GM23248 (cell line): ENCODE data around the gene SRGAP2C. TPM values are rescaled to one million over a fixed set of nuclear protein-coding genes. Genes with fewer than 3 reads are reported as not detected.
"Not testable (repeated sequence)": the region's sequence is repeated elsewhere in the genome, so short reads cannot be mapped to it uniquely, and the experiment has no call there.

Experiments used
- DNase-seq: peaks from one replicate; pipeline ENCODE4 v3.0.0-alpha.2; 2015
- H2AFZ ChIP-seq: fragments of 200-600 bp; sonication (generic); 2 replicates; pipeline ENCODE4 v1.6.1; 2016; ENCODE audit warnings: antibody characterized with exemption
- H3F3A ChIP-seq: fragments of 200-600 bp; sonication (generic); 2 replicates; pipeline ENCODE4 v1.6.1; 2016; ENCODE audit warnings: mild to moderate bottlenecking, antibody characterized with exemption, mixed run types; ENCODE audit not compliant: insufficient read depth
- H3K27ac ChIP-seq: fragments of 200-600 bp; sonication (generic); 2 replicates; pipeline ENCODE4 v1.5.1; 2016; ENCODE audit warnings: mild to moderate bottlenecking
- H3K27me3 ChIP-seq: fragments of 200-600 bp; sonication (generic); replicated peaks from 2 replicates; pipeline ENCODE4 v1.6.1; 2016; ENCODE audit warnings: mild to moderate bottlenecking; ENCODE audit not compliant: insufficient read depth
- H3K36me3 ChIP-seq: fragments of 200-600 bp; sonication (generic); 2 replicates; pipeline ENCODE4 v1.6.1; 2016; ENCODE audit warnings: low read depth, mild to moderate bottlenecking
- H3K4me1 ChIP-seq: fragments of 200-600 bp; sonication (generic); 2 replicates; pipeline ENCODE4 v1.6.1; 2016; ENCODE audit warnings: mild to moderate bottlenecking; ENCODE audit not compliant: insufficient read depth
- H3K4me2 ChIP-seq: fragments of 200-600 bp; sonication (generic); one replicate; pipeline ENCODE4 v1.6.1; 2016; ENCODE audit warnings: mild to moderate bottlenecking; ENCODE audit not compliant: unreplicated experiment
- H3K4me3 ChIP-seq: fragments of 200-600 bp; sonication (generic); 2 replicates; pipeline ENCODE4 v1.5.1; 2016; ENCODE audit warnings: mild to moderate bottlenecking
- H3K79me2 ChIP-seq: fragments of 200-600 bp; sonication (generic); 2 replicates; pipeline ENCODE4 v1.6.1; 2016; ENCODE audit warnings: mild to moderate bottlenecking; ENCODE audit not compliant: insufficient read depth
- H3K9ac ChIP-seq: fragments of 200-600 bp; sonication (generic); 2 replicates; pipeline ENCODE4 v1.6.1; 2016; ENCODE audit warnings: mild to moderate bottlenecking
- H3K9me2 ChIP-seq: fragments of 200-600 bp; sonication (generic); 2 replicates; pipeline ENCODE4 v1.6.1; 2016; ENCODE audit warnings: mixed run types, mild to moderate bottlenecking, moderate library complexity; ENCODE audit not compliant: insufficient read depth
- H3K9me3 ChIP-seq: fragments of 200-600 bp; sonication (generic); one replicate; pipeline ENCODE4 v1.6.1; 2017; ENCODE audit warnings: low read depth
- H4K20me1 ChIP-seq: fragments of 200-600 bp; sonication (generic); 2 replicates; pipeline ENCODE4 v1.6.0; 2016; ENCODE audit not compliant: insufficient read depth
- WGBS, 2 experiments: methylation state at CpG; one replicate each; pipeline ENCODE4 v1.1.6; 2015 to 2017; ENCODE audit warnings: low lambda C conversion rate in 2 of 2, low coverage in 1 of 2; ENCODE audit errors: missing lambda C conversion rate in 2 of 2; 5-methylcytosine and 5-hydroxymethylcytosine counted together
- in situ Hi-C: fragments of 300-500 bp; cut with MboI; formaldehyde crosslinking; loops from 2 replicates; pipeline ENCODE4 v1.15.0; 2020
- polyA plus RNA-seq: library from polyadenylated mRNA; unstranded; fragments of >200 nt; fragmentation: Nextera tagmentation; extraction: Ambion mirVana; gene quantifications from 2 replicates; pipeline ENCODE4 v1.2.1, GENCODE V29; 2016
- total RNA-seq: library from RNA; depleted of rRNA; stranded (reverse); fragments of >200 nt; shearing (Covaris generic); gene quantifications from 2 replicates; pipeline ENCODE4 v1.2.3, GENCODE V29; 2014

The SRGAP2C gene
- total and polyA plus RNA-seq, 2 experiments from 2014 or later: 15.6 to 21.5 TPM

GRCh38 chr1:121399193-121399592 lies 214.4 kb downstream of the SRGAP2C start:
- H3K9ac ChIP-seq, H3K4me3 ChIP-seq, H3K4me2 ChIP-seq, DNase-seq, H4K20me1 ChIP-seq, H2AFZ ChIP-seq, H3K79me2 ChIP-seq, H3K27ac ChIP-seq, H3K27me3 ChIP-seq, H3F3A ChIP-seq, in situ Hi-C loops, H3K9me2 ChIP-seq, H3K36me3 ChIP-seq, H3K4me1 ChIP-seq, H3K9me3 ChIP-seq: not testable (repeated sequence)
- WGBS, 2 experiments: 77 to 84% methylated on average over 5 of the region's 5 CpGs

DNA sequence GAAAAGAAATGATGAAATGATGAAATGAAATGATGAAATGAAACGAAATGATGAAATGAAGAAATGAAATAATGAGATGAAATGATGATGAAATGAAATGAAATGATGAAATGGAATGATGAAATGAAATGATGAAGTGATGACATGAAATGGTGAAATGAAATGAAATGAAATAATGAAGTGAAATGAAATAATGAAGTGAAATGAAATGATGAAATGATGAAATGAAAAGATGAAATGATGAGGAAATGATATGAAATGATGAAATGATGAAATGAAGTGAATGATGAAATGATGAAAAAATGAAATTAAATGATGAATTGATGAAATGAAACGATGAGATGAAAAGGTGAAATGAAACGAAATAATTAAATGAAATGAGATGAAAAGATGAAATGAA lies 215.3 kb downstream of the SRGAP2C start:
- H3K4me1 ChIP-seq, H3K4me2 ChIP-seq, H3K27ac ChIP-seq, DNase-seq, H3F3A ChIP-seq, H3K9ac ChIP-seq, H3K36me3 ChIP-seq, H3K9me3 ChIP-seq, H3K9me2 ChIP-seq, H2AFZ ChIP-seq, H3K4me3 ChIP-seq, H3K79me2 ChIP-seq, H4K20me1 ChIP-seq, in situ Hi-C loops, H3K27me3 ChIP-seq: not testable (repeated sequence)
- WGBS, 2 experiments: 82 to 86% methylated on average over 3 of the region's 3 CpGs

- H4K20me1 ChIP-seq, H3K27me3 ChIP-seq, H3K9ac ChIP-seq, DNase-seq, H3F3A ChIP-seq, H3K27ac ChIP-seq, H3K9me2 ChIP-seq, H2AFZ ChIP-seq, H3K4me3 ChIP-seq, H3K79me2 ChIP-seq, H3K4me1 ChIP-seq, H3K9me3 ChIP-seq, in situ Hi-C loops, H3K36me3 ChIP-seq, H3K4me2 ChIP-seq: not testable (repeated sequence)
- 73 to 80% methylated on average over 6 of the region's 6 CpGs for WGBS, 2 experiments
Observed at GRCh38 chr1:121400541-121401310, 216.0 kb downstream of the SRGAP2C start.

- DNase-seq, H3K36me3 ChIP-seq, H3F3A ChIP-seq, H4K20me1 ChIP-seq, H3K4me3 ChIP-seq, H3K27ac ChIP-seq, H3K4me2 ChIP-seq, H3K4me1 ChIP-seq, in situ Hi-C loops, H3K27me3 ChIP-seq, H2AFZ ChIP-seq, H3K9me2 ChIP-seq, H3K9ac ChIP-seq, H3K79me2 ChIP-seq, H3K9me3 ChIP-seq: not testable (repeated sequence)
- 75 to 89% methylated on average over 22 to 26 of the region's 26 CpGs for WGBS, 2 experiments
Observed at GRCh38 chr1:121401375-121401955, 216.7 kb downstream of the SRGAP2C start.

DNA sequence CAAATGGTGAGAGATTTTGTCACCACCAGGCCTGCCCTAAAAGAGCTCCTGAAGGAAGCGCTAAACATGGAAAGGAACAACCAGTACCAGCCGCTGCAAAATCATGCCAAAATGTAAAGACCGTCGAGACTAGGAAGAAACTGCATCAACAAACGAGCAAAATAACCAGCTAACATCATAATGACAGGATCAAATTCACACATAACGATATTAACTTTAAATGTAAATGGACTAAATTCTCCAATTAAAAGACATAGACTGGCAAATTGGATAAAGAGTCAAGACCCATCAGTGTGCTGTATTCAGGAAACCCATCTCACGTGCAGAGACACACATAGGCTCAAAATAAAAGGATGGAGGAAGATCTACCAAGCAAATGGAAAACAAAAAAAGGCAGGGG lies 218.5 kb downstream of the SRGAP2C start:
- H3K36me3 ChIP-seq, H2AFZ ChIP-seq, H3F3A ChIP-seq, H3K9ac ChIP-seq, H3K27ac ChIP-seq, DNase-seq, H3K4me2 ChIP-seq, H3K79me2 ChIP-seq, H3K9me3 ChIP-seq, in situ Hi-C loops, H3K4me3 ChIP-seq, H3K4me1 ChIP-seq, H4K20me1 ChIP-seq, H3K9me2 ChIP-seq, H3K27me3 ChIP-seq: not testable (repeated sequence)
- WGBS, 2 experiments: 81 to 97% methylated on average over 6 of the region's 7 CpGs
